ENCODE measurements around the gene MCOLN1. TPM values are rescaled to one million over a fixed set of nuclear protein-coding genes. Genes with fewer than 3 reads are reported as not detected.

The MCOLN1 gene
- total and polyA plus RNA-seq, 9 donors: 6.1 to 20.4 (median 13.6) TPM

DNA sequence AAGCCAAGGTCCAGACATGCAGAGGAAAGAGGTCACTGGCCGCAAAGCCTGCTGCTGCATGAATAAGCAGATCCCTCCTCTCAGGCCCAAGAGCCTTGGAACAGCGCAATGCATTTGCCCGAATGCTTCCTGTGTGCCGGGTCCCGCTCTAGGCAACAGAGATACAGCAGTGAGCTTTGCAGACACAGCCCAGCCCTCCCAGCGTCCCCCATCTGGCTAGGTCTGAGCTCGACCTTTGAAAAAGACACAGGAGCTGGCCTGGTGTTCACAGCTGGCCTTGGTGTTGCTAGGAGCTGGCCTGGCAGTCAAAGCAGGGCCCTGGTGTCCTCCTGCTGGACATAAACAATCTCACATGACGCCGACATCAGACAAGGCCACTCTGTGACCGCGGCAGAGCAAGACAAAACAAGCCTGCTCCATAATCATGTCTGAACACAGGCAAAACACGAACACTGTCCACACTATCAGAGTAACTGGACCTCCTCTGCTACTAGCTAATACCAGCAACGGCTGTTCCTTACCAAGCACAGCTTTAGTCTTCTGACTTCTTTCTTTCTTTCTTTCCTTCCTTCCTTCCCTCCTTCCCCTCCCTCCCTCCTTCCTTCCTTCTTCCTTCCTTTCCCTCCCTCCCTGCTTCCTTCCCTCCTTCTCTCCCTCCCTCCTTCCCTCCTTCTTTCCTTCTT, 27.9 kb upstream of the MCOLN1 start:
- 2 to 12% (median 4%) methylated on average over 13 of the region's 13 CpGs for WGBS, 3 donors
- Histone ChIP-seq H3K9me3 (no peaks in the 10 kb centered on the region), H3K4me3 (no peak overlapping the region), H3K27ac (peak overlapping the region in 1 of 2 donors; percentile 84), H3K4me1 (ENCODE audit: insufficient read depth) (peaks cover 6% of the 10 kb centered on the region), H3K36me3 (no peaks in the 10 kb centered on the region), H3K27me3 (no peaks in the 10 kb centered on the region)
- intact Hi-C loops (cut with DNase I): no loop called here
- TF ChIP-seq EP300 (IDR thresholded peaks at IDR 0.05) (no peak), POLR2A (IDR thresholded peaks at IDR 0.05) (no peak)
- TF ChIP-seq, protein P1, sequence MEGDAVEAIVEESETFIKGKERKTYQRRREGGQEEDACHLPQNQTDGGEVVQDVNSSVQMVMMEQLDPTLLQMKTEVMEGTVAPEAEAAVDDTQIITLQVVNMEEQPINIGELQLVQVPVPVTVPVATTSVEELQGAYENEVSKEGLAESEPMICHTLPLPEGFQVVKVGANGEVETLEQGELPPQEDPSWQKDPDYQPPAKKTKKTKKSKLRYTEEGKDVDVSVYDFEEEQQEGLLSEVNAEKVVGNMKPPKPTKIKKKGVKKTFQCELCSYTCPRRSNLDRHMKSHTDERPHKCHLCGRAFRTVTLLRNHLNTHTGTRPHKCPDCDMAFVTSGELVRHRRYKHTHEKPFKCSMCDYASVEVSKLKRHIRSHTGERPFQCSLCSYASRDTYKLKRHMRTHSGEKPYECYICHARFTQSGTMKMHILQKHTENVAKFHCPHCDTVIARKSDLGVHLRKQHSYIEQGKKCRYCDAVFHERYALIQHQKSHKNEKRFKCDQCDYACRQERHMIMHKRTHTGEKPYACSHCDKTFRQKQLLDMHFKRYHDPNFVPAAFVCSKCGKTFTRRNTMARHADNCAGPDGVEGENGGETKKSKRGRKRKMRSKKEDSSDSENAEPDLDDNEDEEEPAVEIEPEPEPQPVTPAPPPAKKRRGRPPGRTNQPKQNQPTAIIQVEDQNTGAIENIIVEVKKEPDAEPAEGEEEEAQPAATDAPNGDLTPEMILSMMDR (IDR thresholded peaks at IDR 0.05): no peak
- peak; percentile 65 to 88 (median 74) for DNase-seq

DNA sequence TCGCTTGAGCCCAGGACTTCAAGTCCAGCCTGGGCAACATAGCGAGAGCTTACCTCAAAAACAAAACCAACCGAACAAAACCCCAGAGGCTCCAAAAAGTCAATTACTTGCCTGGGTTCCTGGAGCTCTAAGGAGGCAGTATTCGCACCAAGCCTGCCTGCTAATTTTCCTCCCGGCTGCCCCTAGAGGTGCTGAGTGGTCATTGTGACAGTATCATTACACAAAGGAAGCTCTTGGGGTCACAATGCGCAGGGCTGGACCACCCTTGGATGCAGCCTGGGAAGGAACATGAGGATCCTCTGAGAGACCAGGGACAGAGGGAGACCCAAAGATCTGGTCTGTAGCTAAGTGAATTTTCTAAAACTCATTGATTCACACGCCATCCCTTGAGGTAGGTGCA, 25.1 kb upstream of the MCOLN1 start:
- H3K27me3 ChIP-seq: no peaks in the 10 kb centered on the region
- no peaks in the 10 kb centered on the region for H3K9me3 ChIP-seq
- no peak overlapping the region for H3K4me3 ChIP-seq
- no peaks in the 10 kb centered on the region for H3K36me3 ChIP-seq
- H3K27ac ChIP-seq: no peak overlapping the region
- TF ChIP-seq, protein P1 (IDR thresholded peaks at IDR 0.05): no peak
- TF ChIP-seq EP300 (IDR thresholded peaks at IDR 0.05): no peak
- DNase-seq: no peak
- WGBS, 3 donors: 57 to 68% (median 63%) methylated on average over 7 of the region's 7 CpGs
- peaks cover 5% of the 10 kb centered on the region for H3K4me1 ChIP-seq (ENCODE audit: insufficient read depth)
- intact Hi-C loops (cut with DNase I): no loop called here

DNA sequence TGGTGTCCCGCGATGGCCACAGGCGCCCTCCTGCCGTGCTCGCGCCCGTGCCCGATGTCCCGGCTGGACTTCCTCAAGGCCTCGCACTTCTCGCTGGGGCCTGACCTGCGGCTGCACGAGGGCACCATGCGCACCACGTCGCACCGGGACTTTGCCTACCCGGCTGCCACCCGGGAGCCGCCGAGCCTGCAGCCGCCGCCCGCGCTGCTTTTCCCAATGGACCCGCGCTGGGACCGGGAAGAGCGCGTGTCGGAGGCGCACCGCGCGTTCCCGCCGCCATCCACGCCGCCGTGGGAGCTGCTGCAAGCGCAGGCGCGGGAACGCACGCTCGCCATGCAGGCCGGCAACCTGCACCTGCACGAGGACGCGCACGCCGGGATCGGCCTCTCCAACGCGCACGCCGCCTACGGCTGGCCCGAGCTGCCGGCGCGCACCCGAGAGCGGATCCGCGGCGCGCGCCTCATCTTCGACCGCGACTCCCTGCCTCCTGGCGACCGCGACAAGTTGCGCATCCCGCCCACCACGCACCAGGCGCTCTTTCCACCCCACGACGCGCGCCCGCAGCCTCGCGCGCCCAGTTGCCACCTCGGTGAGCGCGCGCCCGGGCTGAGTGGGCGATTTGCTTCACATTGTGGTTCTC, 21.5 kb upstream of the MCOLN1 start:
- TF ChIP-seq, protein P1 (IDR thresholded peaks at IDR 0.05): no peak
- TF ChIP-seq EP300 (IDR thresholded peaks at IDR 0.05) (no peak), POLR2A (IDR thresholded peaks at IDR 0.05) (no peak)
- DNase-seq: peak in 4 of 5 donors; percentile 51 to 81 (median 62)
- no peaks in the 10 kb centered on the region for H3K36me3 ChIP-seq
- intact Hi-C loops (cut with DNase I): no loop called here
- WGBS, 3 donors: 1 to 2% (median 2%) methylated on average over 63 to 93 of the region's 93 CpGs
- no peaks in the 10 kb centered on the region for H3K9me3 ChIP-seq
- H3K4me3 ChIP-seq: peak overlapping the region; percentile 17
- peaks cover 5% of the 10 kb centered on the region for H3K4me1 ChIP-seq (ENCODE audit: insufficient read depth)
- no peak overlapping the region for H3K27ac ChIP-seq
- H3K27me3 ChIP-seq: no peaks in the 10 kb centered on the region

DNA sequence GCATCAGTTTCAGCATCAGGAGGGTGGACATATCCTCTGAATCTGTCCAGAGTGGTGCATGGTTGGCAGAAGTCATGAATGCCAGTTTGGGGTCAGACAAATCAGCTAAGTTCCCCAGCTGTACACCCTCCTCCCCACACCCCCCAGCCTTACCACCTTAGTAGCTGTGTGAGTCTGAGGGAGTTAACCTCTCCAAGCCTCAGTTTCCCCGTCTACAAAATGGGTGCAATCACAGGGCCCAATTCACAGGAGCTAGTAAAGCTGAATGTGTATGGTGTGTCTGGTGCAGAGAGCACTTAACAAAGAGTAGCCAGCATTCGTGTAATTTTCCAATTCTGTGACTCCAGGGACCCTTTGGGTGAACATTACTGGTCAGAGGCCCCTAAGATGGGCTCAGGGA, 19.9 kb upstream of the MCOLN1 start:
- 36 to 63% (median 59%) methylated on average over 2 of the region's 2 CpGs for WGBS, 3 donors
- Histone ChIP-seq H3K27ac (no peak overlapping the region), H3K9me3 (no peaks in the 10 kb centered on the region), H3K27me3 (no peaks in the 10 kb centered on the region), H3K4me1 (ENCODE audit: insufficient read depth) (peaks cover 6% of the 10 kb centered on the region), H3K36me3 (no peaks in the 10 kb centered on the region), H3K4me3 (no peak overlapping the region)
- no peak for DNase-seq
- TF ChIP-seq, protein P1 (IDR thresholded peaks at IDR 0.05): no peak
- TF ChIP-seq POLR2A (IDR thresholded peaks at IDR 0.05) (no peak), EP300 (IDR thresholded peaks at IDR 0.05) (no peak)
- intact Hi-C loops (cut with DNase I): no loop called here

Data from ovary (tissue), 9 donors.